Hepatic stellate cell (primary cell): Measurements from ENCODE around the gene HAUS7.
A peak's percentile ranks its signal among the peaks of the same experiment; 100 is the strongest.

ENCODE experiments used
- DNase-seq: peaks from one replicate; pipeline ENCODE4 v3.0.0; 2011; ENCODE audit warnings: low spot score

Gene HAUS7

DNA sequence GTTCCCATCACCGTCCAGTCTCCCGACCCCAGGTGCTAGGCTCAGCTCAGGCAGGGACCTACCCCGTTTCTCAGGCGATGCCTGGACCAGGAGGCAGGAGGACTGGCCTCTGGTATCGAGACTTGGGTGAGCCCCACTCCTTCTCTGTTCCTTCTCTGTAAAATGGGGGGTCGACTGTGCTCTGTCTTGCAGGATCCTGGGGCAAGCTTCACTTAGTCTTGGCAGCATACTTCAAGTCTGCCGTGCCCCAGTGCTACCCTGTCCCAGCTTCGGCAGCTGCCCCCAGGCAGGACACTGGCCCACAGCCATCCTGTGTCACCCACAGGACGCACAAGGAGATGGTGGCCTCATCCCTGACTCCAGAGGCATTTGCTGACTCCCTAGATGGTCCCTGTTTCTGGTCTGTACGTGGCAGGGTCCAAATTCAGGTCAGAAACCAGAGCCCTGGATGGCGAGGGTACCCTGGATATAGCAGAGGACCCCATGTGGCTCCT, 7.0 kb upstream of the HAUS7 start:
- DNase-seq, result no peak

DNA sequence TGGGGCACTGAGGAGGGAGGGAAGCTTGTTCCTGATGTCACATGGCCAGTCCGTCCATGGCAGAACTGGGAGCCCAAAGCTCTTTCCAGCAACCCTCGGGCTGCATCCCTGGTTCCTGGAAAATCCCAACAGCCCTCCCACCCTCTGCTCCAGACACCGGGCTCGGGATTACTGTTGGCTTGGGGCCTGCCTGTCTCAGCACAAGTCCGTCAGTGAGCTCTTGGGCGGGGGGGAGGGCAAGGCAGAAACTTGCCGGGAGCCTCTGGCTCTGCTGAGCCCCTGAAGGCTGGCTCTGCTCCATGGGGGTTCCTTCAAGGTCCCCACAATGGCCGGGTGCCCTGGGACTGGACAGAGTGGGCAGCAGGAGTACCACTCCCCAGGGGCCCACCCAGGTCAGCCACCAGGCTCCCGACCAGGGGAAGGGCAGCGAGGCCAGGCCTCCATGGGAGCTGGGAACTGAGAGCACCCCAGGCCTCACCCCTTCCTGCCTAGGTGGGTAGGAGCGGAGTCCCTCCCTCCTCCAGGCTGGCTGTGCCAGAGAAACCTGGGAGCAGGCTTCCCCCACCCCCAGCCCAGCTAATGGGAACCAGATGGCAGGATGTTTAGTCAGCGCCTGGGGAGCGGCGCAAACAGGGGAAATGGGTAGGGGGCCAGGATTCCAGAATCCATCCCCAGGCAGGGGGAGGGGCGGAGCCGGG, 6.4 kb upstream of the HAUS7 start:
- peak; percentile 68 for DNase-seq

DNA sequence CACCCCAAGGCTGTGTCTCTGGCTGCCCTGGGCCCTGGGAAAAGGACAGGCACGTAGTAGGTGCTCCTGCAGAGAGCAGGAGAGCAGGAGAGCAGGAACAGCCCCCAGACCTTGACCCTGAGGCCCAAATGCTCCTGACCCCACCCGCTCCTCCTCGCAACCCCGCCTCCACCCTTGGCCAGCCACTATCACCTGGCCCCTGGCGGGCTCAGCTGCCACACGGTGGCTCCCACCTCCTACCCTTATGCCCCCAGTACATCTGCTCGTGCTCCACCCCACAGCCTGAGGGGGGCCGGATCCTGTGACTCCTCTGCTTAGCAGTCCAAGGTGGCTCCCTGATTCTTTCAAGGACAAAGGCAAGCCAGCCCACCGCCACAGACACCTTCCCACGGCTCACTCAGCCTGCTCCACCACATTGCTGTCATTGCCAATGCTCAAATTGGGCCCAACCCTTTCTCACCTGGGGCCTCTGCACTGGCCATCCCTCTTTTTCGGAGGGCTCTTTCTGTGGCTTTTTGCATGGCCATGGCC, 5.4 kb upstream of the HAUS7 start:
- DNase-seq, result no peak

DNA sequence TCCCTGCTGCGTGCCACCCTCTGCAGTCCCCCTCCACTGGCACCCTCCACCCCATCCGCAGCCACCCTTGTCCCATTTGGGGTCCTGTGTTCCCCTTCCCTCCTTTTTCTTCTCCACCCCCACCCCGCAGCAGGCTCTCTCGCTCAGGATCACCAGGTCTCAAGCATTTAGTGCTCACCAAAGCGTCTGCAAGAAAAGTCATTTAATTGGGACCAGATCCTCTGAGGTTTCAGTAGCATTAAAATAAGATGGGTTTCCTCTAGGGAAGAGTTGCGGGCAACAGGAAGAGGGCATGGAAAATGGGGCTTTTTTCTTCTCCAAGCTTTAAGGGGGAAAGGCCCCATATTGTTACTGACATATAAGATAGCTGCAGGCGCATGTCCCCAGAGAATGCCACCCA, 4.9 kb upstream of the HAUS7 start:
- no peak for DNase-seq

DNA sequence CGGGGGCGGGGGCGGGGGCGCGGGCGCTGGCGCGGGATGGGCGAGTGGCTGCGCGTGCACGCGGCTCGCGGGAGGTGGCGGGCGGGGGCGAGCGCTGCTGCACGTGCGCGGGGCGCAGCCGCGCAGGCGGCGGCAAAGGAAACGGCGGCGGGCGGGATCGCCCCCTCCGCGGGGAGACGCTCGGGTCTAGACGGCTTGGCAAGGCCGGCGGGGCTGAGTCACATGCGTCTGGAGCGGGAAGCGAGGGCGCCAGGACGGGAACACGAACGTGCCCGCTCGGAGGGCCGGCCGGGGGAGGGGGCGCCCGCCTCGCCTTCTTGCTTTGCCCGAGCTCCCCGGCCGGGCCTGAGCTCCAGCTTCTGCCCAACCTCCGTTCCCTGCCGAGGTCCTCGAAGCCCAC, 4.3 kb upstream of the HAUS7 start:
- DNase-seq, result peak; percentile 63

DNA sequence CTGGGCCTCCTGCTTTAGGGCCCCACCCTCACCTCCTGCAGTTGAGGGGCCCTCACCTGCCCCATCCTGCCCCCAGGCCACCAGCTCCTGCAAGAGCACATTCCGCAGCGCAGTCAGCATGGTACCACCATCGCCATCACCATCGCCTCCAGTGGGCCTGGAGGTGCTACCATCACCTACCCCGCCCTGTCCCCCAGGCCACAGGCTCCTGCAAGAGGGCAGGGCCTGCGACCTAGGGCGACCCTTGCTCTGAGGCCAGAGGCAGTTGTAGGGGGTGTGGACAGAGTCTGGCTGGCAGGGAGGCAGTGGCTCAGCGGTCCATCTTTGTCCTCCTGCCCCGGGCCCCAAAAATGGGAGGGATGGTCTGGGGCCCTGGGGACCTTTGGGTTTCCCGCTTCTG, 3.9 kb upstream of the HAUS7 start:
- DNase-seq, result no peak

DNA sequence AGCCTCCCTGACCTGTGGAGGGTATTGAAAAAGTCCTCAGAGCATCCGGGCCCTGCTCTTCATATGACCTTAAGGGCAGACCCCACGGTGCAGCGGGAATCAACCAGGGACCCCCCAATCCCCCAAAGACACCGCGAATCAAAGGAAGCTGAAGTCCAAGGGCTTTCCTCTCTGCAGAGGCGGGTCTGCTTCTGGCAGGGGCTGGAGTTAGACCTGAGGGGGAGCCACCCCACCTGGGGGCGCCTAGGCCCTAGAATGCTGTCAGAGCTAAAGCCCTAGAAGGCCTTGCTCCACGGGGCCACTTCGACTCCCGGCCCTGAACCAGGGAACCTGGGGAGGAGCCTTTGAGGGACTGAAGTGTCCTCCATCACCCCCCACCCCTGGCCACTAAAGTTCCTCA, 2.8 kb upstream of the HAUS7 start:
- no peak for DNase-seq

DNA sequence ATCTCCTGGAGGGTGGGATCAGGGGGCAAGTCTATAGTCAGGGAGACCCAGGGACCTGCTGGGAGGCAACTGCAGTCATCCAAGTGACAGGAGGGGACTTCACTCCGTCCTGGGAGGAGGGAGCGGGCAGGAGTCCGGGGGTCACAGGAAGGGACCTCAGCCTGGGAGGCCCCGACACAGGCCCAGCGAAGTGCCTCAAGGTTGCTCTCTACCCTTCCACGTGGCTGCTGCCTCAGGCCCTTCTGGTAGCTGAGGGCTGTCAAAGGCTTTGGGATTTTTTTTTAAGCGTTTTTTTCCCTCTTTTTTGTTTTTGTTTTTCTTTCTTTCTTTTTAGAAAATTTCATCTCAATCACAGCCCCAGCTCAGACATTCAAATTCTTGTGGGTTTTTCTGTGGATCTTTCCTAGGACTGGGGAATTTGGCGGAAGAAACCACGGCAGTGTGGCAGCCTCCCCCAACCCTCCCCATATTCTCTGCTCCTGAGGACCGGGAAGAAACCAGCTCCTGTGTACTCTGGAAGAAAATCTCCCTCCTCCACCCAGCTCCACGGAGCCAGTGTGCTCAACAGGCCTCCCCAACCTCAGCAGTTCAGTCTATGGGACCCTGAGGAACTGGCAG, 1.4 kb upstream of the HAUS7 start:
- DNase-seq, result peak; percentile 79

DNA sequence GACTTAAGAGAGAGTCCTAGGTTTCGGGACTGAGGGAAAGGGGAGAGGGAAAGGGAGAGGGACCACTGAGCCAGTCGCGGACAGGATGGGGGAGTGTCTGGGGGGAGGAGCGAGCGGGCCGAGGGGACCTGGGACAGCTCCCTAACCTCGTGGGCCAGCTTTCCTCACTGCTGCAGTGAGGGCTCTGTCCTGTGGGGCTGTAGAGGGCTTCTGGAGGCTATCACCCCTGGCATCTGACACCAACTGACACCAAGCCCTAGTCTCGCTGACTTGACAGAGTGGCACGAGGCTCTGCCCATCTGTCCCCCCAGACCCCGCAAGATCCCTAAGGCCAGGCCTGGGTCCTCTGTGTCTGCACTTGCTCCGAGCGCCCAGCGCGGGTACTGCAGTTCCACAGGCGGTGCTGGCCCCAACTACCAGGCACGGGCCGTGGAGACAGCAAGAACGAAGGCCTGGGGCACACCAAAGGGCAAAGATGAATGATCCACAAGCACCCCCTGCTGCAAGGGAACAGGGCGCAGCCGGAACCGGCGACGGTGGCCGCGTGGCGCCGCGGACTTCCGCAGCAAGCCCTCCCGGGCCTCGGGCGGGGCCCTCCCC, 465 bp downstream of the HAUS7 start:
- no peak for DNase-seq

DNA sequence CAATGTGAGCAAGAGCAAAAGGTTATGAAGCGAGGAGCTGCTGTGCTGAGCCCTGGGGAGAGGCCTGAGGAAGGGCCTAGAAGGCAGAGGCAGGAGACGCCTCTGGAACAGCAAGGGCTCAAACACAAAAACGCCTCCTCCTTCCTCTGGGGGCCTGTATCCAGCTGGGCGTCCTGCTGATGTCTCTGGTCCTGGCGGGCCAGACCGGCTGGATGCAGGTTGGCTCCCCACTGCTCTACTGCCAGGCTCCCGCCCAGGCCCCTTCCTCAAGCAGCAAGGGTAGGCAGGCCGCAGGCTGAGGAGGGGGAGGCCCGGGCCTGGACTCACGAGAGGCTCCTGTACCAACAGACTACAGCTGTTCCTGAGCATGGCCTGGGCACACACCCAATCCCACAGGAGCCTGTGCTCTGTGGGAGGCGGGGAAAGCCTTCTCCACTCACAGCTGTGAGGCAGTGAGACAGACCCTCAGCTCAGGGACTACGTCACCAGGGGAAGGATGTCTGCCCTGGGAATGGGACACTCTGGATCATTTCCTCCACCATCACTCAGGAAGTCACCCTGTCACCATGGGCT, 2.3 kb downstream of the HAUS7 start:
- no peak for DNase-seq

DNA sequence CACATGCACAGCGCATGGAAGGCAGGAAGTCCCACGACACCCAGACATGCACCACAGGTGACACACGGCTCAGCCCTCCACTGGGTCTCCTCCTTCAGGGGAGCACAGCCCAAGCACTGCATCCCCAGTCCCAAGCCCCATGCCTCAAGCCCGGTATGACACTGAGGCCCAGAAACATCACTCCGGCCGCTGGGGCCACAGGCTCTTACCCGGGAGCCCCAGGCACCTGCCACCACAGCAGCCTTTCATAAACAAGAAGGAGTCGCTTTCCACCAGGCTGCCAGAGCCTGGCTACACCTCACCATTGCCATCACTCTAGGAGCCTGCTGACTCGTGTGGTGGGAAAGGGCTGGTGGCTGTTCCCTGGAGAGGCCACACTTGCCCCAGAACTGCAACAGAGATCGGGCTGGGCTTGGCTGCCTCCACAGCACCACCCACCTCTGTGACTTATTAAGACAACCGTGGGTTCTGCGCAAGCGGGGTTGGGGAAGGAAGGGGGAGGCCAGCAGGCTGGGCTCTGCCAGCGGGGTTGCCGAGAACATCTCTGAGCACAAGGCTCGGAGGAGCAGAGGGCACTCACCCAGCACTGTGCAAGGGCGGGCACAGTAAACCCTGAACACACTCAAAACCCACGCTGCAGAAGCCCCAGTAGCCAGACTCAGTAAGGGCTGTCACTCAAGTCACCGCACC, 4.5 kb downstream of the HAUS7 start:
- DNase-seq, result no peak

DNA sequence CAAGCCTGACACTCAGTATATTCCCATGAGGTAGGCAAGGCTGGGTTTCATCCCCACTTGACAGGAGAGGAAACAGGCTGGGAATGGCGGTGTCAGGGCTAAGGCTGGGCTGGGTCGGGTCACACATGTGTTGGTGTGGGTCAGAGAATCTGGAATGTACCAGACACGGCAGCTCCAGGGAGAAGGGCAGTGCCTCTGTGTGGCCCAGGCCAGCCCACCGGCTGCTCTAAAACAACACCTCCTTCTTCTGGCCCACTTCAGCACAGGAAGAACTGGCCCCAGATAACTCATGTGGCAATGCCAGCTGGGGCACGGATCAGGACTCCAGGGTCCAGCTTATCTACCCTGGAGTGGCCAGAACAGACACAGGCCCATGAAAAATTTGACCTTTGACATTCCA, 6.3 kb downstream of the HAUS7 start:
- no peak for DNase-seq

DNA sequence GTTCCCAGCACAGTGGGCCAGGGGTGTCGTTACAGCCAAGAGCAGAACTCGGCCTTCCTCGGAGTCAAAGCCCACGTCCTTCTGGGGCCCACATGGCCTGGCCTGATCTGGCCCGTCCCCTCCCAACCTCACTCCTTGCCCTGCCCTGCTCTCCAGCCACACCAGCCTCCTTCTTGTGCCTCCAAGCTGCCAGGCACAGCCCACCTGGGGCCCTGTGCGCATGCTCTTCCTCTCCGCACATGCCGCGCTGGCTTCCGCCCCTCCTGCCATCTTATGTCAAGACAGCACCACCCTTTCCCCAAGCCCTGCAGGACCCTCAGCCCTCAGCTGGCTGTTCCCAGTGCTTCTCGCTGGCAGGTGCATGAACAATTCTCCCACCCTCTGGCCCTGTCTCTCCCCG, 6.8 kb downstream of the HAUS7 start:
- no peak for DNase-seq

DNA sequence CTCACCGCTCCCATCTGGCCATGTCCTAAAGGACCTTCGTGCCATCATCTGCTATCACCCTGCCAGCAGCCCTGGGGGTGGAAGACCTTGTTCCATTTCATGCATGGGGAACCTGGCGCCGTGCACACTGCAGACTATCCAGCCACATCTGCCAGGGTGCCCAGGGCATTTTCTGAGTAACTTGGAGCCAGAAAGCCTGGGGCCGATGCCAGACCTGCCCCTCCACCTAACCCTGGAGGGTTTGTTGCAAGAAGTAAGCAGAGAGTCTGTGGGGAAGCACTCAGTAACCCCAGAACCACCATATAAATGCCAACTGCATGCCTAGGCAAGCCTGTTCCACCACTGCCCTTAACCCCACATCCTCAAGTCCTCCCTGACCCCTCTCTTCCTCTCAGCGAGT, 7.3 kb downstream of the HAUS7 start:
- no peak for DNase-seq

DNA sequence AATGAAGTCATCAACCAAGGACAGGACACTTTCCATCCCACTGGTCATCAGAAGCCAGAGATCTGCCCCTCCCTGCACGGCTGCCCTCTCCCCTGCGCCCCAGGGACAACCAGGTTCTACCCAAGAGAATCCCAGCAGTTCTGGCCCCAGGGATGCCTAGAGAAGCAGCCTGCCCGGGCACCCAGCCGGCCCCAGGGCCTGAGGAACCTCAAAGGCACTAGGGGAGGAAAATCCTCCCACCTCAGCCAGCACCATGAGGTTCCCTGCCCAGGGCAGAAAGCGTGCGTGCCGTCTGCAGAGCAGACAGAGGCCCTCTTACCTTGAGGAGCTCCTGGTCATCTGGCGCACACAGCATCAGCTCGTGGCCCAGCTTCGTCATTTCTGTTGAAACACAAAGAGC, 8.1 kb downstream of the HAUS7 start:
- no peak for DNase-seq

DNA sequence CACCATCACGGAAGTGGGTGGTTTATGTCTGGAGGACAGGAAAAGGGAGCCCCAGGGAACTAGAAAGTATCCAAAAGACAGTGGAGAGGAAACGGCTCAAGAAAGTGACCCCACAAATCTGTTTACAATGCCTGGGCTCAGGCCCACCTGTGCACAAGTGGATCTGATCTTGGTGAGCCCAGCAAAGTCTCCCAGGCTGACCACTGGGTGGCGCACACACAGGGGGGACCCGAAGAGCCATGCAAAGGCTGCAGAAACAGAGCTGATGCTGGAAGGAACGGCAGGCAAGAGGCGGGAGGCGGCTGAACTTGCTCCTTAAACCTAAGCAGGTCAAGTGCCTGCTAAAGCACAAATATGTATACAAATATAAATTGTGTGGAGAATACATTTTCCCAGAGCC, 9.6 kb downstream of the HAUS7 start:
- peak; percentile 58 for DNase-seq

DNA sequence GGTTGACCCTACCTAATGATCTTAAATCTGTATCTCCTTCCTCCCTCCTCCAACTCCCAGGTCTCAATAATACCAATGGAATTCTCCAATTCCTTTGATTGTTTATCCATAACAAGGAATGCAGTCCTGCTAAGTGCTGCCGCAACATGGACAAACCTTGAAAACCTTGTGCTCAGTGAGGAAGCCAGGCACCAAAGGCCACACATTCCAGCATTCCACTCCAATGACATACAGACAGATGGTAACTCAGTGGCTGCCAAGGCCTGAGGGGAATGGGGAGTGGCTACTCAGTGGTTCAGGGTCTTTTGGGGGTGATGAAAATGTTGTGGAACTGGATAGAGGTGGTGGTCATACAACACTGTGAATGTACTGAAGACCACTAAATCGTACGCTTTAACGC, 10.4 kb downstream of the HAUS7 start:
- peak; percentile 69 for DNase-seq

DNA sequence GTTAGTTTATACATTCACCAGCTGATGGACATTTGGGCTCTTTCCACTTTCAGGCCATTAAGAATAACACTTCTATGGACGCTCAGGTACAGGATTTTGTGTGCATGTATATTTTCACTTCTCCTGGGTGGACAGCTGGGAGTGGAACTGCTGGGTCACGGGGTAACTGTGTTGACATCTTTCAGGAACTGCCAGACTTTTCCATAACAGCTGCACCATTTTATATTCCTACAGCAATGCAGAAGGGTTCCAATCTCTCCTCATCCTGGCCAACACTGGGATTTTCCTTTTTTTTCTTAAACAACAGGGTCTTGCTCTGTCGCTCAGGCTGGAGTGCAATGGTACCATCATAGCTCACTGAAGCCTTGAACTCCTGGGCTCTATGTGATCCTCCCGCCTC, 11.9 kb downstream of the HAUS7 start:
- DNase-seq, result no peak

DNA sequence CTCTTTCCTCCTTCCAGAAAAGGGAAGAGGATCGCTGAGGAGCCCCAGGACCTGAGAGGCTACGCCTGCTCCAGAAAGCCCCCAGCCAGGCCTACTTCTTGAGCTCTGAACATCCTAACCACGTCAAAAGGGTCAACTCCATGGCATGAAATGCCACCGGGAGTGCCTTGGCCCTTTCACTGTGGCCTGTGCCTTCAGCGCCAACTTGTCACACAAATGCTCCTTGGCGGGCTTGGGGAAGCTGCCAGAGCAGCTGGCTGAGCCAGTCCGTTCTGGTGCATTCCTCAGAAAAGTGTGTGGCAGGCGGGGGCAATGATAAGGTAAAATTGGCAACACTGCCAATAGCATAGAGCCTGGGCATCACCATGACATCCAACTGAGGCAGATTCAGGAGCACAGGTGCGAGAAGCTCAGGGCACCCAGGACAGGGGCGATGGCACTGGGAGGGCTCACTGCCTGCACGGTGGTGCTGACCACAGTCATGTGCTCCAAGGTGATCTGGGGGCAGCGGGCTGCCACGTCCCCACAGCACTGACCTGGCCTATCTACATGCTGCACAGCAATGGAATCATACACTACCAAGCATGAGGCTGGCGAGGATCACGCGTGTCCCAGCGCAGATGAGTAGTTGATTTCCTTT, 12.4 kb downstream of the HAUS7 start:
- no peak for DNase-seq

DNA sequence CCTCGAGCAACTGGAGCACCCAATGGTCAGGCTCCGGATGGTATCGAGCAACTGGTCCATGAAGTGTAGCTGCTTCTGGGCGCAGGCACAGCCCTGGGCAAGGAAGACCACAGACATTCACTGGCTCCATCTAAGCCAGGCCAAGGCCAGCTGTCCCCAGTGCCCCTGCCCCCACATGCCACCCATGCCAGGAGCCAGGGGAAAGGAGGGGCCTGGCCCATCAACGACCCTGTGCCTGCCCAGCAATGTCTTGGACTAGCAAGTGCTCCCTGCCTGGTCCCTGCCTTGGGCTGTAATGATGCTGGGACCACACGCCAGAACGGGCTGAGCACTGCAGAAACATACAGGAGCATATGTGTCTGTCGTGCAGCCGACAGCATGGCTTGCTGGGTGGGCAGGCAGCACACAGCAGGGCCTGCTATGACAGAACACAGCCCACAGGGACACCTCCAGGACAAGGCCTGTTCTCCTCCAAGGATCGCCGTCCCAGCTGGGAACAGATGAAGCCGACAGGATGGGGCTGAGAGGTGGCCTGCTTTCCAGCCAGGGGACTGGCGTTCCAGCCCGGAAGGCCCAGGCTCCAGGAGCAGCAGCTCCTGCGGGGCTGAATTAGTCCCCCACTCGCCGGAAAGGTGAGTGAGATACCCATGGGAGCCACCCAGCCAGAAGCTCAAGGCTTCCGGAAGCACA, 13.1 kb downstream of the HAUS7 start:
- DNase-seq, result no peak

DNA sequence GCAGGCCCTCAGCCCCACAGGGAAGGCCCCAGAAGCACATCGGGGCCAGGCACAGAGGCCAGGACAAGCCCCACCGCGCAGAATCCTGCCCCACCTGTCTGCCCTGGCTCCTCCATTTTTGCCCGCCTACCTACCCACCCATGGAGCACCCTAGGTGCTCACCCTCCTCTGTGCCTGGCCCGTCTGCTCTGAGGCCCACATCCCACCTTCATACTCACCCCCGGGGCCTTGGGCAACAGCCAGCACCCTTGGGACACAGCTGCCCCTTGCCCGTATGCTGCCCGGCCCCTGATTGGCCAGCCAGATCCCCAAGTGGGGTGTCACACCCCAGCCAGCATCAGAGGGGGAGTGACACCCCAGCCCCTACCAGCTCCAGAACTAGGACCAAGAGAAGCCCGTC, 13.7 kb downstream of the HAUS7 start:
- no peak for DNase-seq
